ENCODE data around the gene KRT74. TPM values are rescaled to one million over a fixed set of nuclear protein-coding genes. Genes with fewer than 3 reads are reported as not detected.
A peak's percentile ranks its signal among the peaks of the same experiment; 100 is the strongest.

The KRT74 gene
- total and polyA plus RNA-seq, 2 donors from 2014 or later, result not detected

GRCh38 chr12:52517005-52517835, 56.4 kb downstream of the KRT74 start:
- TF ChIP-seq, protein P1, sequence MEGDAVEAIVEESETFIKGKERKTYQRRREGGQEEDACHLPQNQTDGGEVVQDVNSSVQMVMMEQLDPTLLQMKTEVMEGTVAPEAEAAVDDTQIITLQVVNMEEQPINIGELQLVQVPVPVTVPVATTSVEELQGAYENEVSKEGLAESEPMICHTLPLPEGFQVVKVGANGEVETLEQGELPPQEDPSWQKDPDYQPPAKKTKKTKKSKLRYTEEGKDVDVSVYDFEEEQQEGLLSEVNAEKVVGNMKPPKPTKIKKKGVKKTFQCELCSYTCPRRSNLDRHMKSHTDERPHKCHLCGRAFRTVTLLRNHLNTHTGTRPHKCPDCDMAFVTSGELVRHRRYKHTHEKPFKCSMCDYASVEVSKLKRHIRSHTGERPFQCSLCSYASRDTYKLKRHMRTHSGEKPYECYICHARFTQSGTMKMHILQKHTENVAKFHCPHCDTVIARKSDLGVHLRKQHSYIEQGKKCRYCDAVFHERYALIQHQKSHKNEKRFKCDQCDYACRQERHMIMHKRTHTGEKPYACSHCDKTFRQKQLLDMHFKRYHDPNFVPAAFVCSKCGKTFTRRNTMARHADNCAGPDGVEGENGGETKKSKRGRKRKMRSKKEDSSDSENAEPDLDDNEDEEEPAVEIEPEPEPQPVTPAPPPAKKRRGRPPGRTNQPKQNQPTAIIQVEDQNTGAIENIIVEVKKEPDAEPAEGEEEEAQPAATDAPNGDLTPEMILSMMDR (IDR thresholded peaks at IDR 0.05; ENCODE audit: borderline replicate concordance, extremely low read depth, insufficient read depth), result no peak
- no peak overlapping the region for H3K27ac ChIP-seq (ENCODE audit: low read depth in 2 of 2, low read length in 2 of 2)
- H3K9me3 ChIP-seq (ENCODE audit: control insufficient read depth in 2 of 3, insufficient read depth in 1 of 3, low read length in 3 of 3), result no peaks in the 10 kb centered on the region
- H3K36me3 ChIP-seq (ENCODE audit: control insufficient read depth in 2 of 3, insufficient read depth in 3 of 3, low read length in 3 of 3), result no peaks in the 10 kb centered on the region
- DNase-seq (peak in 1 of 5 donors; percentile 1), FAIRE-seq (no peak)
- no peaks in the 10 kb centered on the region for H3K27me3 ChIP-seq (ENCODE audit: control insufficient read depth, insufficient read depth, low read length)
- H3K9ac ChIP-seq (ENCODE audit: low read length in 3 of 3), result no peak overlapping the region
- no peak overlapping the region for H3K4me3 ChIP-seq (ENCODE audit: low read length in 3 of 3)
- intact Hi-C loops (cut with DNase I), result no loop called here
- H3K4me1 ChIP-seq (ENCODE audit: control insufficient read depth in 2 of 3, insufficient read depth in 2 of 3, low read depth in 1 of 3, low read length in 3 of 3), result no peaks in the 10 kb centered on the region

- TF ChIP-seq, protein P1 (IDR thresholded peaks at IDR 0.05; ENCODE audit: borderline replicate concordance, extremely low read depth, insufficient read depth), result no peak
- no peaks in the 10 kb centered on the region for H3K9me3 ChIP-seq (ENCODE audit: control insufficient read depth in 2 of 3, insufficient read depth in 1 of 3, low read length in 3 of 3)
- H3K4me3 ChIP-seq (ENCODE audit: low read length in 3 of 3), result no peak overlapping the region
- H3K27me3 ChIP-seq (ENCODE audit: control insufficient read depth, insufficient read depth, low read length), result no peaks in the 10 kb centered on the region
- no peak overlapping the region for H3K27ac ChIP-seq (ENCODE audit: low read depth in 2 of 2, low read length in 2 of 2)
- intact Hi-C loops (cut with DNase I), result no loop called here
- no peaks in the 10 kb centered on the region for H3K36me3 ChIP-seq (ENCODE audit: control insufficient read depth in 2 of 3, insufficient read depth in 3 of 3, low read length in 3 of 3)
- FAIRE-seq (no peak), DNase-seq (no peak)
- H3K4me1 ChIP-seq (ENCODE audit: control insufficient read depth in 2 of 3, insufficient read depth in 2 of 3, low read depth in 1 of 3, low read length in 3 of 3), result no peaks in the 10 kb centered on the region
- H3K9ac ChIP-seq (ENCODE audit: low read length in 3 of 3), result no peak overlapping the region
These were observed 57.5 kb downstream of the KRT74 start for GRCh38 chr12:52515927-52516831.

Other genes with a start within 250 kb of the KRT74 start
- not detected for gene KRT85, start 206.4 kb downstream of the KRT74 start, total RNA-seq
- 0.58 TPM for gene KRT85, start 206.4 kb downstream of the KRT74 start, polyA plus RNA-seq (ENCODE audit: insufficient read depth, low read depth, low replicate concordance)
- gene KRT84, start 188.2 kb downstream of the KRT74 start, total RNA-seq, result not detected
- gene KRT84, start 188.2 kb downstream of the KRT74 start, polyA plus RNA-seq (ENCODE audit: insufficient read depth, low read depth, low replicate concordance), result not detected
- gene KRT82, start 167.5 kb downstream of the KRT74 start, total RNA-seq, result not detected
- not detected for gene KRT82, start 167.5 kb downstream of the KRT74 start, polyA plus RNA-seq (ENCODE audit: insufficient read depth, low read depth, low replicate concordance)
- not detected for gene KRT75, start 139.5 kb downstream of the KRT74 start, total RNA-seq
- not detected for gene KRT75, start 139.5 kb downstream of the KRT74 start, polyA plus RNA-seq (ENCODE audit: insufficient read depth, low read depth, low replicate concordance)
- gene KRT6B, start 121.7 kb downstream of the KRT74 start, total RNA-seq, result not detected
- gene KRT6B, start 121.7 kb downstream of the KRT74 start, polyA plus RNA-seq (ENCODE audit: insufficient read depth, low read depth, low replicate concordance), result not detected
- gene KRT6C, start 100.0 kb downstream of the KRT74 start, total RNA-seq, result not detected
- not detected for gene KRT6C, start 100.0 kb downstream of the KRT74 start, polyA plus RNA-seq (ENCODE audit: insufficient read depth, low read depth, low replicate concordance)
- gene KRT6A, start 80.6 kb downstream of the KRT74 start, total RNA-seq, result not detected
- not detected for gene KRT6A, start 80.6 kb downstream of the KRT74 start, polyA plus RNA-seq (ENCODE audit: insufficient read depth, low read depth, low replicate concordance)
- 0.69 TPM for gene KRT5, start 53.4 kb downstream of the KRT74 start, total RNA-seq
- gene KRT5, start 53.4 kb downstream of the KRT74 start, polyA plus RNA-seq (ENCODE audit: insufficient read depth, low read depth, low replicate concordance), result not detected
- not detected for gene KRT71, start 20.7 kb downstream of the KRT74 start, total RNA-seq
- not detected for gene KRT71, start 20.7 kb downstream of the KRT74 start, polyA plus RNA-seq (ENCODE audit: insufficient read depth, low read depth, low replicate concordance)
- gene KRT72, start 27.6 kb upstream of the KRT74 start, total RNA-seq, result not detected
- gene KRT72, start 27.6 kb upstream of the KRT74 start, polyA plus RNA-seq (ENCODE audit: insufficient read depth, low read depth, low replicate concordance), result not detected
- gene KRT73, start 44.7 kb upstream of the KRT74 start, total RNA-seq, result not detected
- not detected for gene KRT73, start 44.7 kb upstream of the KRT74 start, polyA plus RNA-seq (ENCODE audit: insufficient read depth, low read depth, low replicate concordance)
- not detected for gene KRT2, start 78.4 kb upstream of the KRT74 start, total RNA-seq
- not detected for gene KRT2, start 78.4 kb upstream of the KRT74 start, polyA plus RNA-seq (ENCODE audit: insufficient read depth, low read depth, low replicate concordance)
- not detected for gene KRT1, start 106.6 kb upstream of the KRT74 start, total RNA-seq
- gene KRT1, start 106.6 kb upstream of the KRT74 start, polyA plus RNA-seq (ENCODE audit: insufficient read depth, low read depth, low replicate concordance), result not detected
- gene KRT77, start 129.7 kb upstream of the KRT74 start, total RNA-seq, result not detected
- not detected for gene KRT77, start 129.7 kb upstream of the KRT74 start, polyA plus RNA-seq (ENCODE audit: insufficient read depth, low read depth, low replicate concordance)
- gene KRT76, start 203.5 kb upstream of the KRT74 start, total RNA-seq, result not detected
- not detected for gene KRT76, start 203.5 kb upstream of the KRT74 start, polyA plus RNA-seq (ENCODE audit: insufficient read depth, low read depth, low replicate concordance)
- not detected for gene KRT3, start 222.3 kb upstream of the KRT74 start, total RNA-seq
- not detected for gene KRT3, start 222.3 kb upstream of the KRT74 start, polyA plus RNA-seq (ENCODE audit: insufficient read depth, low read depth, low replicate concordance)
- gene KRT4, start 240.3 kb upstream of the KRT74 start, total RNA-seq, result not detected
- 0.15 TPM for gene KRT4, start 240.3 kb upstream of the KRT74 start, polyA plus RNA-seq (ENCODE audit: insufficient read depth, low read depth, low replicate concordance)